ENCODE measurements around the gene FBXO44. TPM values are rescaled to one million over a fixed set of nuclear protein-coding genes. Genes with fewer than 3 reads are reported as not detected.
"Not testable (repeated sequence)": the region's sequence is repeated elsewhere in the genome, so short reads cannot be mapped to it uniquely, and the experiment has no call there.

The FBXO44 gene, protein sequence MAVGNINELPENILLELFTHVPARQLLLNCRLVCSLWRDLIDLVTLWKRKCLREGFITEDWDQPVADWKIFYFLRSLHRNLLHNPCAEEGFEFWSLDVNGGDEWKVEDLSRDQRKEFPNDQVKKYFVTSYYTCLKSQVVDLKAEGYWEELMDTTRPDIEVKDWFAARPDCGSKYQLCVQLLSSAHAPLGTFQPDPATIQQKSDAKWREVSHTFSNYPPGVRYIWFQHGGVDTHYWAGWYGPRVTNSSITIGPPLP
- polyA plus RNA-seq (ENCODE audit: insufficient read length in 3 of 3), result 10 to 100 TPM; 13.7 to 20.4 (median 17.9) TPM
- long read RNA-seq, donor 1, partial matches to known transcripts, result 0 of 2 reads
- long read RNA-seq, donor 1, other reads (novel, unspliced or antisense), result 0 of 2 reads
- long read RNA-seq, donor 2, partial matches to known transcripts, result 0 of 2 reads
- long read RNA-seq, donor 2, other reads (novel, unspliced or antisense), result 0 of 2 reads
- long read RNA-seq, donor 3, partial matches to known transcripts, result 0 of 3 reads
- long read RNA-seq, donor 3, other reads (novel, unspliced or antisense), result 0 of 3 reads
- long read RNA-seq, donor 4, partial matches to known transcripts, result 0 of 3 reads
- long read RNA-seq, donor 4, other reads (novel, unspliced or antisense), result 0 of 3 reads
- long read RNA-seq, donor 5, result 0 reads
- long read RNA-seq, donor 6, partial matches to known transcripts, result 5 of 8 reads
- long read RNA-seq, donor 6, other reads (novel, unspliced or antisense), result 0 of 8 reads
- long read RNA-seq, donor 7, partial matches to known transcripts, result 6 of 11 reads
- long read RNA-seq, donor 7, other reads (novel, unspliced or antisense), result 0 of 11 reads
- long read RNA-seq, donor 8, partial matches to known transcripts, result 0 of 4 reads
- long read RNA-seq, donor 8, other reads (novel, unspliced or antisense), result 0 of 4 reads
- long read RNA-seq, donor 9, partial matches to known transcripts, result 0 of 4 reads
- long read RNA-seq, donor 9, other reads (novel, unspliced or antisense), result 0 of 4 reads
- long read RNA-seq, donor 10, partial matches to known transcripts, result 0 of 3 reads
- long read RNA-seq, donor 10, other reads (novel, unspliced or antisense), result 0 of 3 reads
- long read RNA-seq, donor 11, partial matches to known transcripts, result 0 of 2 reads
- long read RNA-seq, donor 11, other reads (novel, unspliced or antisense), result 0 of 2 reads
- long read RNA-seq, donor 12, partial matches to known transcripts, result 0 of 1 reads
- long read RNA-seq, donor 12, other reads (novel, unspliced or antisense), result 0 of 1 reads
- long read RNA-seq, donor 13, partial matches to known transcripts, result 5 of 11 reads
- long read RNA-seq, donor 13, other reads (novel, unspliced or antisense), result 0 of 11 reads
- long read RNA-seq, donor 14, partial matches to known transcripts, result 0 of 1 reads
- long read RNA-seq, donor 14, other reads (novel, unspliced or antisense), result 0 of 1 reads
- long read RNA-seq, donor 15, result 0 reads
- long read RNA-seq, donor 16, partial matches to known transcripts, result 0 of 14 reads
- long read RNA-seq, donor 16, other reads (novel, unspliced or antisense), result 7 of 14 reads

DNA sequence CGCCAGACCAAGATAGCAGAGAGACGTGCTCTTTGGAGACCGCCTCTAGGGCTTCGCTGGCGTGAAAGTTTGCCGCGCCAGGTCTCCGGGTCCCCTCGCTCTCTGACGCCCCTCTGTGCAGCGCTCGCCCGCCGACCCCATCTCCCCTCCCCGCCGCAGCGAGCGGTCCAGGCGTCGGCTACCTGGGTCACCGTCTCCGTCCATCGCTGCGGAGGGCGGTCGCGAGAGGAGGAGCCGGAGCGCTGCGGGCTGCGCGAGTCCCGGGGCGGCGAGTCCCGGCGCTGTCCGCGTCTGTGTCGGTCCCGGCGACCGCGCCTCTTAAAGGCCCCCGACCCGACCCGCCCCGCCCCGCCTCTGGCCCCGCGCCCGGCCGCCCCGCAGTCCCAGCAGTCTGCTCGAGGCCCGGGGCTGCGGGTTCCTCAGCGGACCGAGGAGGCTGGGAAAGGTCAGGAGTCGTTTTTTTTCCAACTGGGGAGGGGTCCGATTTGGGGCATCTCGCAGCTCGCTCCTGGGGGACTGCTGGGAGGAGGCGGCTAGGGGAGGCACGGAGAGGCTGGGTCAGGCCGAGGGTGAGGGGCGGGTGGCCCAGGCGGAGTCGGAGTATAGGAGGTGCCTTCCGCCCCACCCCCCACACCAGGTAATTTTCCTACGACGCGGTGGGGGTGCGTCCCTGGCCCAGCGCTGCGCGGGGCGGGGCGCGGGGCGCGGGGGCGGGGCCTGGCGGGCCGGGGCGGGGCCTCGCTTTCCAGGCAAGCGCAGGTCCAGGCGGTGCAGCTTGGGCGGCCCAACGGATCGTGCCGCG is at the start of gene FBXO44, which contains the start of gene FBXO2:
FBXO44 (plus strand) TSS at position 741 of the 802 bp plus-strand sequence. CDS start 959 bp downstream, outside the sequence.
FBXO2 (minus strand) TSS at position 293 of the 802 bp plus-strand sequence; CDS start at position 204, 89 bp downstream.
- DNase-seq (ENCODE audit: extremely low read depth in 1 of 11, low read depth in 9 of 11, low spot score in 4 of 11), result no peak

DNA sequence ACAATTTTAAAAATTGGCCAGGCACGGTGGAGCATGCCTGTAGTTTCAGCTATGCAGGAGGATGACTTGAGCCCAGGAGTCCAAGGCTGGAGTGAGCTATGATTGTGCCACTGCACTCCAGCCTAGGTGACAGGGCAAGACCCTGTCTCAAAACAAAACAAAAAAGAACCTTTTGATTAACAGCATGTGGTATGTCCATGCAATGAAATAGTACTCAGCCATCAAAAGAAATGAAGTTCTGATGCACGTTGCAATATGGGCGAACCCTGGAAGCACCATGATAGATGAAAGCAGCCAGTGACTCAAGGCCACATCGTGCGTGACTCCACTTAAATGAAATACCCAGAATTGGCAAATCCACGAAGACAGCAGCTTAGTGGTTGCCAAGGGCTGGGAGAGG is 47.9 kb upstream of the FBXO44 start:
- DNase-seq (ENCODE audit: extremely low read depth in 1 of 11, low read depth in 9 of 11, low spot score in 4 of 11), result no peak

DNA sequence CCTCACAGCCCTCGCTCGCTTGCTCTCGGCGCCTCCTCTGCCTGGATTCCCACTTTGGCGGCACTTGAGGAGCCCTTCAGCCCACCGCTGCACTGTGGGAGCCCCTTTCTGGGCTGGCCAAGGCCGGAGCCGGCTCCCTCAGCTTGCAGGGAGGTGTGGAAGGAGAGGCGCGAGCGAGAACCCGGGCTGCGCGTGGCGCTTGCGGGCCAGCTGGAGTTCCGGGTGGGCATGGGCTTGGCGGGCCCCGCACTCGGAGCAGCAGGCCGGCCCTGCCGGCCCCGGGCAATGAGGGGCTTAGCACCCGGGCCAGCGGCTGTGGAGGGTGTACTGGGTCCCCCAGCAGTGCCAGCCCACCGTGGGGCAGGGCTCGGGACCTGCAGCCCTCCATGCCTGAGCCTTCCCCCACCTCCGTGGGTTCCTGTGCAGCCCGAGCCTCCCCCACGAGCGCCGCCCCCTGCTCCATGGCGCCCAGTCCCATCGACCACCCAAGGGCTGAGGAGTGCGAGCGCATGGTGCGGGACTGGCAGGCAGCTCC is 46.0 kb upstream of the FBXO44 start:
- DNase-seq (ENCODE audit: extremely low read depth in 1 of 11, low read depth in 9 of 11, low spot score in 4 of 11), result not testable (repeated sequence)

DNA sequence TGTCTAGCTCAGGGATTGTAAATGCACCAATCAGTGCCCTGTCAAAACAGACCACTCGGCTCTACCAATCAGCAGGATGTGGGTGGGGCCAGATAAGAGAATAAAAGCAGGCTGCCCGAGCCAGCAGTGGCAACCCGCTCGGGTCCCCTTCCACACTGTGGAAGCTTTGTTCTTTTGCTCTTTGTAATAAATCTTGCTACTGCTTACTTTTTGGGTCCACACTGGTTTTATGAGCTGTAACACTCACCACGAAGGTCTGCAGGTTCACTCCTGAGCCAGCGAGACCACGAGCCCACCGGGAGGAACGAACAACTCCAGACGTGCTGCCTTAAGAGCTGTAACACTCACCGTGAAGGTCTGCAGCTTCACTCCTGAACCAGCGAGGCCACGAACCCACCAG is 45.3 kb upstream of the FBXO44 start:
- not testable (repeated sequence) for DNase-seq (ENCODE audit: extremely low read depth in 1 of 11, low read depth in 9 of 11, low spot score in 4 of 11)

DNA sequence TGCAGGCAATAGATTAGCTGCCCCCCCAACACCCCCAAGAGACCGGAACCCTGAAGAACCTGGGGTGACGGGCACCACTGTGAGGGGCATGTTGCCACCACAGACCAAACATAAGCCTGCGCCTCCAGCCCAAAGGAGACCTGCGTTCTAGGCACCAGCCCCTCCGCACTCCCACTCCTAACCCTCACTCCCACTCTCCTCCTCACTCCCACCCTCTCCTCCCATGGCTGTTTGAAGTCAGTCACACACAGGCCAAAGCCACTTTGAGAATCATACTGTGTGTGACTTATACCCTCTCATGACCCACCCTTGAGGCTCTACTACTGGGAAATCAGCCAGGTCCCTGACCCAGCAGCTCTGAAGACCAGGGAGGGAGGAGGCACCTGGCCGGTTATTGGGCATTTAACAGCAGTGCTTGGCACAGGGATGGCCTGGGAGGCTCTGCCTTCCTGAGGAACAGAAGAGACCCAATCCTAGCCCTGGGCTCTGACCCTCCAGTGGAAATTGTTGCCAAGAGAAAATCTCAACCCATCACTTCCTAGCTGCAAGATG is 44.0 kb upstream of the FBXO44 start:
- no peak for DNase-seq (ENCODE audit: extremely low read depth in 1 of 11, low read depth in 9 of 11, low spot score in 4 of 11)

DNA sequence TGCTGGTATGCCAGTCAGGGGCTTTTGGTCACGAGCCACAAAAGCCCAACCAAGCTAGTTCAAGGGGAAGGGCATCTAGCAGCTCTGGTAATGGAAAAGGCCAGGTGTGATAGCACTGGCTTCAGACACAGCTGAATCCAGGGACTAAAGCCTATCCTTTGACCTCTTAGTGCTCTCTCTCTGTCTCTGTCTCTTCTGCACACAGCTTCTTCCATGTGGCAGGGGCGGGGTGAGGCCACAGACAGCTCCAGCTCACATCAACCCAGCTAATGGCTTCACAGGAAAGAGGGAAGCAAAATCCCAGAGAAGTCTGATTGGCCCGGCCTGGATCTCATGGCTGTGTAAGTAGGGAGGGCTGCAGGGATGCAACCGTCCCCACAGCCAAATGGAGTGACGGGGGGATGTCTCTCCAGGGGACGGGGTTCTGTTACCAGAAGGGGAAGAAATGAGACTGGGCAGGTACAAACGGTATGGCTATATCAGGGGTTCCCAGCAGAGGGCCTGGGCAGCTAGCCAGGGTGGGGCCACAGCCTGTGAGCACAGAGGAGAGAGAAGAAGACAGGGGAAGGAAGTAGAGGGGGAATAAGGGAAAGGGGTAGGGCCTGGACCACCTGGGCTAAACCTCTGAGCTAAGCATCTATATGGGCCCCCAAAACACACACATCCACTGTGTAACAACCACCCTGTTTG is 42.9 kb upstream of the FBXO44 start:
- DNase-seq (ENCODE audit: extremely low read depth in 1 of 11, low read depth in 9 of 11, low spot score in 4 of 11), result no peak

DNA sequence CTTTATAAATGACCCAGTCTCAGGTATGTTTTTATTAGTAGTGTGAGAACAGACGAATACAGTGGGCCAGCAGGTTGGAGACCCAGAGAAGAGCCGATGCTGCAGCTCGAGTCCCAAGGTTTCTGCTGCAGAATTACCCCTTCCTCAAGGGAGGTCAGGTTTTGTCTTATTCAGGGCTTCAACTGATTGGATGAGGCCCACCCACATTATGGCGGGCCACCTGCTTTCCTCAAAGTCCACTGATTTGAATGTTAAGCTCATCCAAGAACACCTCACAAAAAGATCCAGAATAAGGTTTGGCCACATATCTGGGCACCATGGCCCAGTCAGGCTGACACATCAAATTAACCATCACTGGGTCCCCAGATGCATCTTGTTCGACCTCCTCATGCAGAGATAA is 41.3 kb upstream of the FBXO44 start:
- DNase-seq (ENCODE audit: extremely low read depth in 1 of 11, low read depth in 9 of 11, low spot score in 4 of 11), result no peak

DNA sequence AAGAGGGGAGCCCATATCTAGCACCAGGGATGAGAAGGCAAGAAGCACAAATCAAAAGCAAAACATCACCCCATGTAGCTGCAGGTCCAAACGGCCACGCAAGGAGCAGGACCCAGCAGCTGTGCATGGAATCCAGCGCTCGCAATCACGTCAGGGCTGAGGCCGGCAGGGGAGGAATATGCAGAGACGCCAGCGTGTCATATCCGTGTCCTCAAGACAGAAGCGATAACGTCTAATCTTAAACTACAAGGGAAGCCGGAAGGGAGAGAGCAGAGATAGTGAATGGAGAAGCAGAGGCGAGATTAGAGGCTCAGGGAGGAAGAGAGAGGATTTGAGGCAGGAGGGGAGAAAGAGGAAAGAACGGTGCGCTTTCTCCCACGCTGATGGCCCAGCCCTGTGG is 39.6 kb upstream of the FBXO44 start:
- DNase-seq (ENCODE audit: extremely low read depth in 1 of 11, low read depth in 9 of 11, low spot score in 4 of 11), result no peak

DNA sequence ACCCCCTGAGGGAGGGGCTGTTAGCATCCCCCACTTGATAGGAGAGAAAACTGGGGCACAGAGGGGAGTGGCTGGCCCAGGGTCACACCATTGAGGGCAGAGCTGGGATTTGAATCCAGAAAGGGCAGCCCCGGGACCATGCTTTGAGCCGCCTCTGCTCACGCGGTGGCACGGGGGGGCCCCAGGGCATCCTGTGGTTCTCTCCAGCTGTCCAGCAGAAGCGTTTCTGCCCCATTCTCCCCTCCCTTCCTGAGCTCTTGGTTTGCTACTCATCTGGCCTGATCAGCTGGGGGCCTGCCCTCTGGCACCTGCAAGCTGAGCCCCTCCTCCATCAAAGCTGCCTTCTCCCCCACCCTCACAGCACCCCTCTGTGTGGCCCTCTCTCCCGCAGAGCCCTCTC is 37.9 kb upstream of the FBXO44 start:
- no peak for DNase-seq (ENCODE audit: extremely low read depth in 1 of 11, low read depth in 9 of 11, low spot score in 4 of 11)

DNA sequence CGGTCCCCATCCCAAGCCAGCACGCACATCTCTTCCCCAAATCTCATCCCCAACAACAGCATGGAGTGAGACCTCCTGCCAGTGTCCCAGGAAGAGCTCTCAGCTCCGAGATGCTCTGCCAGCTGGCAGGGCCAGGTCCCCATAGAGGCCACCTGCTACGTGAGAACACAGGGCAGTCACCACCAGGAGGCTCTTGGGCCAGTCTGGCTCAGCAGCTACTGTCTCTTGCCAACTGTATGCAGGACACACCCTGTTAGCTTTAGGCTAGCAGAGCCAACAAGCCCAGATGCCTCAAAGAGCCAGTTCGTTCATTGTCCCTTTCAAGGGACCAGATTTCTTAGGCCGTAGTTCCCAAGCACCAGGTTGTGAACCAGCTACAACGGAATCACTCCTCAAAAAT is 37.4 kb upstream of the FBXO44 start:
- DNase-seq (ENCODE audit: extremely low read depth in 1 of 11, low read depth in 9 of 11, low spot score in 4 of 11), result no peak

DNA sequence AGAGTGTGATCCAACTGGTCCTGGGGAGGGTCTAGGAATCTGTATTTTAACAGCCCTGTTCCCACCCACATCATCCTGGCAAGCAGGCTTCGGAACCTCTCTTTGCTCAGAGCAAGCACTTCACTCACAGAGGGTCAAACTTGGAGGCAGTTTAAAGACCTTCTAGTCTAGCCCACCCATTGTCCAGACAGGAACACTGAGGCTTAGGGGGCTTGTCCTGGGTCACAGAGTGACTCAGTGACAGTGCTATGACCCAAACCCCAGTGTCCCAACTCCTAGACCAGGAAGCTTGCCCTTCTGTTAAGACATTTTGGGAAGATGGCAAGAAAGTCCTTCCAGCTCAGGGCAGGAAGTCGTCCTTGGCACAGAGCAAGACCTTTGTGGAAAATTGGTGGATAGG is 36.9 kb upstream of the FBXO44 start:
- DNase-seq (ENCODE audit: extremely low read depth in 1 of 11, low read depth in 9 of 11, low spot score in 4 of 11), result no peak

DNA sequence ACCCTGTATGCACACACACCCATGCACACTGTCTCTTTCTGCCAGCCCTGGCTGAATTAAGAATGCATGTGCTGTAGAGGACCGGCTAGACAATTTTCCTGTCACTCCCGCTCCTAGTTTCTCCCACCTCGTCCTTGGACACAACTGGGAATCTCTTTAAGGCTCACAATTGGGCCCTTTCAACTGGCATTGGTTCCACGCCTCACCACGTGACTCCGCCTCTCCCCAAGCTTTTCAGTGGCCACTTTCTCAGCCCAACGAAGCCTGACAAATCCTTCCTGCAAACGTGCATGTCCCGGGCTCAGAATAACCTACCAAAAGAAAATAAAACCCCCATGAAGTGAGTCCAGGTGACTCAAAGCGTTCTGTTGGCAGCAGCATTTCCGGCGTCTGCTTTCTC is 34.3 kb upstream of the FBXO44 start:
- DNase-seq (ENCODE audit: extremely low read depth in 1 of 11, low read depth in 9 of 11, low spot score in 4 of 11), result no peak

DNA sequence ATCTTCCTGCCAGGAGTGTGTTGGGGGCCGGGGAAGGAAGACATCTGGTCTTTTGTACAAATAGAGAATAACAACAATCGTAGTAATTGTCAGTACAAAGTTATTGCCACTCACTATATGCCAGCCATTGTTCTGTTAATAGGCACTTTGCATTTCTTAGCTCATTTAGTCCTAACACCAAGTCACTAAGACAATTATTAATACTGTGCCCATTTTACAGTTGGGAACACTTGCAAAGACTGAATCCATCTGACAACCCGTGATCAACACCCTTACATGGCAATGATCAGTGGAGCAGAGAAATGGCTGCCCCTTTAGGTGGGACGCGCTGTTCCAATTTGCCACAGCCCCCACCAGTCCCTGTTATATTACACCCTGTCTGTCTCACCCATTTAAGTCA is 33.8 kb upstream of the FBXO44 start:
- no peak for DNase-seq (ENCODE audit: extremely low read depth in 1 of 11, low read depth in 9 of 11, low spot score in 4 of 11)

DNA sequence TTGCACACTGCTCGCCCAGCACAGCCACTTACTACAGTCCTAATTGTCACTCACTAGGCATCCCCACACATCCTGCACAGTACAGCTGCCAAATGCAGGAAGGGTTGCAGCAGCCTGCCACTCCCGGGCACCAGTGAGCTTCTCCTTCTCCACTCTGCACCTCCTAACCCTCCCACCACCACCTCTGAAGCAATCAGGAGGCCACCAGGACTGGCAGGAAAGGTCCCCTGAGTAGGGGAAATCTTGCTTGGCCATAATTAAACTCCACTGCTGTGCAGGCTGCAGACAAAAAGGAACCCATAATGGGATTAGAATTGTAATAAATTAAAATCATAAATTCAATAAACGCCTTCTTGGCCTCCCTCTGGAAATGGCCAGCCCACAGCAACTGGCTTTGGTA is 32.3 kb upstream of the FBXO44 start:
- no peak for DNase-seq (ENCODE audit: extremely low read depth in 1 of 11, low read depth in 9 of 11, low spot score in 4 of 11)

DNA sequence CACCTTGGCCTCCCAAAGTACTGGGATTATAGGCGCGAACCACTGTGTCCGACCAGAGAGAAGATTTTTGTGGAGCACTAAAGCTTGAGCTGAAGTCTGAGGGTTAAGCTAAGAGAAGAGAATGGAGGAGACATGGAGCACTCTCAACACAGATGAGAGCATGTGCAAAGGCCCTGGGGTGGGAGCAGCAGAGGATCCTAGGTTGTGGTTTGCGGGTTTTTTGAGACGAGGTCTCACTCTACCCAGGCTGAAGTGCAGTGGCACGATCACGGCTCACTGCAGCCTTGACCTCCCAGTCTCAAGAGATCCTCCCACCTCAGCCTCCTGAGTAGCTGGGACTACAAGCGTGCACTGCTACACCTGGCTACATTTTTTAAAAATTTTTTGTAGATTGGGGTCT is 31.0 kb upstream of the FBXO44 start:
- no peak for DNase-seq (ENCODE audit: extremely low read depth in 1 of 11, low read depth in 9 of 11, low spot score in 4 of 11)

DNA sequence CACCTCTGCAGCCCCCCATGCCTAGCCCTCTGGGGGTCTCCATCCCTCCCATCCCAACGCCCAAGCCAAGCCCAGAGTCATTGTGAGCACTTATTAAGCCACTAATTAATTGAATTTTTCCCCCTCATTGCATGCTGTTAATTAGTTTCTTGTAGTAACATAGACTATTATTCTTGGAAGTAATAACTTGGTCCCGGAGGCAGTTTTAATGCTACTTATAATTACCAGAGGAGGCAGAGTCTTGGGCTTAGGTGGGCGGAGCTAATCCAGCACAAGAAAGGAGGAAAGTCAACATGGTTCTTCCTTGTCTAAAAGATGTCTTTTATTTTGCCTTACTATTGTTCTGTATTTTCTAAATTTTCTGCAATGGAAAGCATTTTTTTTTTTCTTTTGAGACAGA is 28.1 kb upstream of the FBXO44 start:
- DNase-seq (ENCODE audit: extremely low read depth in 1 of 11, low read depth in 9 of 11, low spot score in 4 of 11), result no peak

DNA sequence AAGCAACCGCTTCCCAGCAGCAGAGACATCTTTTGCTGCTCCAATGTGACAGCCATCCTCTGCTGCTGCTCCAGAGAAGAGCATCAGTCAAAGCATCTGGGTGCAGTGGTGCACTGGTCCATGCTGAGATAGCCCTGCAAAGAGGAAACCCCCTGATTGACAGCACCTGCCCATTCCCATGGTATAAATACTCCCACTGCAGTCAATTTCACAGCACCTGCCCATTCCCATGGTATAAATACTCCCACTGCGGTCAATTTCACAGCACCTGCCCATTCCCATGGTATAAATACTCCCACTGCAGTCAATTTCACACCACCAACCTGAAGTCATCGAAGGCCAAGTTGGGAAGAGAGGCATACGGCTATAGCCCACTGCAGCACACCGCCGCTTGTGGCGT is 25.9 kb upstream of the FBXO44 start:
- DNase-seq (ENCODE audit: extremely low read depth in 1 of 11, low read depth in 9 of 11, low spot score in 4 of 11), result no peak
